Measurements from ENCODE around the gene KCNIP3. TPM values are rescaled to one million over a fixed set of nuclear protein-coding genes. Genes with fewer than 3 reads are reported as not detected.
"Not testable (repeated sequence)": the region's sequence is repeated elsewhere in the genome, so short reads cannot be mapped to it uniquely, and the experiment has no call there.

KCNIP3 gene
- total RNA-seq, 2 experiments from 2014 or later, result not detected

DNA sequence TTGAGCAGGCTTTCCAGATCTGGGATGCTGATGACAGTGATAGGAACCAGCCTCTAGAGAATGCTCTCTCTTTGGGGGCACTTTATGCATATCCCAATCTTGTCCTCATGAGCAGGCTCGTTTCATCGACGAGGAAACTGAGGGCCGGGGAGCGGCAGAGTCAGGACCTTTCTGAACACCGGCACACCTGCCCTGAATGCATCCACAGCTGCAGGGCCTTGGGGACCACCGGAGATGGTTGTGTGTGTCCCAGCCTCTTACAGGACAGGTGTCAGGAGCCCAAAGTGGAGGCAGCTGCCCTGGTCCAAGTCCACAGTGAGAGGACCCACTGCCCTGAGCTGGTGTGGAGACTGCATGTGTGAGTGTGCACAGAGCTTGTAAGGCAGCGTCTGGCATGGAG lies 57.8 kb downstream of the KCNIP3 start:
- ChIA-PET POLR2A (no interaction called here), CTCF (no interaction called here)

DNA sequence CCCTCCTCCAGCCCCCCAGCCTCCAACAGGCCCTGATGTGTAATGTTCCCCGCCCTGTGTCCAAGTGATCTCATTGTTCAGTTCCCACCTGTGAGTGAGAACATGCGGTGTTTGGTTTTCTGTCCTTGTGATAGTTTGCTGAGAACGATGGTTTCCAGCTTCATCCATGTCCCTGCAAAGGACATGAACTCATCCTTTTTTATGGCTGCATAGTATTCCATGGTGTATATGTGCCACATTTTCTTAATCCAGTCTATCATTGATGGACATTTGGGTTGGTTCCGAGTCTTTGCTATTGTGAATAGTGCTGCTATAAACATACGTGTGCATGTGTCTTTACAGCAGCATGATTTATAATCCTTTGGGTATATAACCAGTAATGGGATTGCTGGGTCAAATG lies 58.3 kb downstream of the KCNIP3 start:
- POLR2A ChIA-PET, CTCF ChIA-PET: not testable (repeated sequence)

DNA sequence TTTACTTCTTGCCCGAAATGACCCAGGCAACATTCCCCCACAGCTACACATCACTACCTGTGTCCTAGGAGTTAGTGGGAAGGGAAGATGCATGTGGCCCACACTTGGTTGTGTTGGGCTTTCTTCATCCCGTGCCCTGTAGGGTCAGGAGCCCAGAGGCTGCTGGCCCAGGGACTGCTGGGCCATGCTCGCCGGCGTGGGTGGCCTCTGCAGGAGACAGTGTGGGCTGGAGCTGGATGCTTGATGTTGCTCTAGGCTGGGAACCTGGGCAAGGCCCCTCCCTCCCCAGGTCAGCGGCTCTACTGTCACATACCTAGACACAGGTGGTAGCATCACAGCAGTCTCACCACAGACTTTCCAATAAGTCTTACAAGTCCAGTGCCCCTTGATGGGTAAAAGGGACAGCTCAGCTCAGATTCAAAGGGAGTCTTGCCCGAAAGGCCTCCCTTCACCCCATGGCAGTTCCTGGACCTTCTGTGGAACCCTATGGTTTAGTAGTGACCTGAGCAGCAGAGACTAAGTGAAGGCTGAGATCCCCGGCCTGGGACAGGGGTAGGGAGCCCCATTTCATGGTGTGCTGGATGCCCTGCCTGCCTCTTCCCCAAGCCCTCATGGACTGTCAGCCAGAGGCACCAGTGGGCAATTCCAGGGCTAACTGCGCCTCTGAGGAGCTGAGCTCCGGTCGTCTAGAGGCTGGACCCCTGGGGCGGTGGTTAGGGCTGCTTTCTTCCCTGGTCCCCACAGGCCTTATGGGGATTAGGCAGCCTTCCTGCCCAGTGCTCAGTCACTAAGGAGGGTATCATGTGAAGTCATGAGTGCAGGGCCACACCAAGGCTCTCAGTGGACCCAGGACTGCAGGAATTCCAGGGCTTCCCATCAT lies 59.9 kb downstream of the KCNIP3 start:
- POLR2A ChIA-PET, result no interaction called here
- CTCF ChIA-PET, result no interaction called here

DNA sequence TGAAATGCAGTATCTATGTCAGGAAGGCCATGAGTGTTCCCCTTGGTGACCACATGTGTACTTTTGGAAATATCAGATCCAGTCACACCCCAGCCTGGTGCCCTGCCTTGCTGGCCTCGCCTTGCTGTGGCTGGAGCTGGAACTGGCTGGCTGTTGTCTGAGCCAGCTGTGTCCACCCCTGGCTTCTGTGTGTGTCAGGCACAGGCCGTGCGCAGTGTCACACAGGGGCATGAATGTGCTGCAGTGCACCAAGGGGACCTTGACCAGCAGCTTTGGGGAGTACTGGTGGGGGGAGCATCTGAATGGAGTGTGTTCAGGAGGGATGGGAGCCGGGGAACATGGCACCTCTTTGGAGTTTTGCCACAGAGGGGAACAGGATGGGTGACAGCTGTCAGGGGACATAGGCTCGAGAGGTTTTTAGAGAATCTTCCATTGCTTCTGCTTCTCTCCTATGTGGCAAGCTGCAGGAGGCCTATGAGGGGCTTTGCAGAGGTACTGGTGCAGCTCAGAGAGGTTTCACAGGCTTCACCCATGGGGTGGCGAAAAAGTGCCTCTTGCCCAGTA lies 60.7 kb downstream of the KCNIP3 start:
- CTCF ChIA-PET, result interaction anchor here (0.9 kb wide), 1 partner anchor 12 kb away, joined by 4 read pairs; no protein-coding TSS in a partner anchor
- POLR2A ChIA-PET, result no interaction called here

DNA sequence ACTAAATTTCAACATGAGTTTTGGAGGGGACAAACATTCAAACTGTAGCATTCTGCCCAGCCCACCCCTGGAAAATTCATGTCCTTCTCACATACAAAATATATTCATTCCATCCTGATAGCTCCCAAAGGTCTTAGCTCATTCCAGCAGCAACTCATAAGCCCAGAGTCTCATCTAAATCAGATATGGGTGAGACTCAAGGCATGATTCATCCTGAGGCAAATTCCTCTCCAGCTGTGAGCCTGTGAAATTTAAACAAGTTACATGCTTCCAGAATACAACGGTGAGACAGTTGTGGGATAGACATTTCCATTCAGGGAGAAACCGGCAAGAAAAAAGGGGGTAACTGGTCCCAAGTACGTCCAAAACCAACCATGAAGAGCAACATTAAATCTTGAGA lies 61.9 kb downstream of the KCNIP3 start:
- CTCF ChIA-PET, result interaction anchor here (0.9 kb wide), 1 partner anchor 14 kb away, joined by 4 read pairs; no protein-coding TSS in a partner anchor
- POLR2A ChIA-PET, result no interaction called here

DNA sequence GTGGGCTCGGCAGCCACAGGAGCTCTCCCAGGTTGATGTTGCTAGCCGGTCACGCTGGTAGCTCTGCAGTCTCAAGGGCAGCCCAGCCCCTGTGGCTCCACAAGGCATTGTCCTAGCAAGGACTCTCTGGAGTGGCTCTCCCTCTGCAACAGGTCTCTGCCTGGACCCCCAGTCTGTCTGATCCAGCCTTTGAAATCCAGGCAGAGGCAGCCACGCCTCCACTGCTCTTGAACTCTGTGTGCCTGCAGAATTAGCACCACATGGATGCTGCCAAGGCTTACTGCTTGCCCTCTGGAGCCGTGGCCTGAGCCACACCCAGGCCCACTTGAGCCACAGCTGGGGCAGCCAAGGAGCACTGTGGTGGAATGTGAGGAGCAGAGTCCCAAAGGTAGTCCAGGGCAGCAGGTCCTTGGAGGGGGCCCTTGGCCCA lies 62.4 kb downstream of the KCNIP3 start:
- CTCF ChIA-PET, result no interaction called here

DNA sequence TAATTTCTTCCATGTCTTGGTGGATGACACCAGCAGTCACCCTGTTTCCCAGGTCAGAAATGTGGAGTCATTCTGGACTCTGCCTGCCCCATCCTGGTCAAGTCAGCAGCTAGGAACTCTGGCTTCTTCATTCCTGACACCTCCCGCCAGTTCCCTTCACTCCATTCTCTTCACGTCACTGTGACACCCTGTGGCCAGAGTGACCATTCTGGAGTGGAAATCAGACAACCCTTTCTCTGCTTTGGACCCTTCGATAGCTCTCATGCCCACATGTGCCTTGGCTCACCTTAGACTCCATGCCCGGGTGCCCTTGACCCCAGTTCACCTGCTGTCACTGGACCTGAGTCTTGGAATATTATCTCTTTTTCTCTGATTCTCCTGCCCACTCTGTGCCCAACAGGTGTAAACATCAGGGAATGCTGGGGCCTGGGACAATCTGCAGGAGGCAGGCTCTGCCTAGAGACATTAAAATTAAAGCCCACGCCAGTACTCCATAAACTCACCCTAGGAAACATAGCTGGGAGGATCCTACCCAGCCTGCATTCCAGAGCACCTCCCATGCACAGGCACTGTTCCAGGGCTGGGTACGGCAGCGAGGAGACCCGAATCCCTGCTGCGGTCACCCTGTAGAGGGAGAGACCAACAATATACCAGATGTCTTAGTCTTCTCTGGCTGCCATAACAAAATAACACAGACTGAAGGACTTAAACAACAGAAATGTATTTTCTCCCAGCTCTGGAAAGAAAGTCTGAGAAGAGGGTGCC lies 64.3 kb downstream of the KCNIP3 start:
- ChIA-PET CTCF (no interaction called here), POLR2A (no interaction called here)

More for the DNA sequence above, 62.4 kb downstream of the KCNIP3 start:
- POLR2A ChIA-PET, result no interaction called here

DNA sequence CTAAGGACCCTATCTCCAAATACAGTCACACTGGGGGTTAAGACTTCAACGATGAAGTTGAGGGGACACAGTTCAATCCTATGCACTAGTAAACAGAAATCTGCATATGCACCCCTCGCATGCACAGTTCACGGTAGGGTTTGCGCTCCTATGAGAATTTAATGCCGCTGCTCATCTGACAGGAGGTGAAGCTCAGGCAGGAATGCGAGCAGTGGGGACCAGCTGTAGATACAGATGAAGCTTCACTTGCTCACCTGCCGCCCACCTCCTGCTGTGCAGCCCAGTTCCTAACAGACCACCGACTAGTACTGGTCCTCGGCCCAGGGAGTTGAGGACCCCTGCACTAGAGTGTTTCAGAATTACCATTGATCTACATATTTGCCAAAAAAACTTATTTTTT lies 65.3 kb downstream of the KCNIP3 start:
- ChIA-PET CTCF (interaction anchor here (1.7 kb wide), 1 partner anchor 27 kb away, joined by 5 read pairs; no protein-coding TSS in a partner anchor), POLR2A (no interaction called here)

DNA sequence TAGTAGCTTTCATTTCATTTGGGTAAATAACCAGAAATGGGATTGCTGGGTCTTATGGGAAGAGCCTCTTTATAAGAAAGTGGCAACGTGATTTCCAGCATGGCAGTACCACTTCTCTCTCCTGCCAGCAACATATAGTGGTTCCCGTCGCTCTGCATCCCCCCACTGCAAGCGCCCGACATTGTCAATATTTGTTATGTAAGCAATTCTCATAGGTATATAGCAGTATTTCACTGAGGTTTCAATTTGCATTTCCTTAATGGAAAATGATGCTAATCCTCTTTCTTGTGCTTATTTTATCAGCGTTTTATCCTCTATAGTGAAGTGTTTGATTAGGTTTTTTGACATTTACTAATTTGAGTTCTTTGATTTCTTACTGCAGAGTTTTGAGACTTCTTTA lies 69.4 kb downstream of the KCNIP3 start:
- ChIA-PET CTCF (no interaction called here), POLR2A (no interaction called here)

DNA sequence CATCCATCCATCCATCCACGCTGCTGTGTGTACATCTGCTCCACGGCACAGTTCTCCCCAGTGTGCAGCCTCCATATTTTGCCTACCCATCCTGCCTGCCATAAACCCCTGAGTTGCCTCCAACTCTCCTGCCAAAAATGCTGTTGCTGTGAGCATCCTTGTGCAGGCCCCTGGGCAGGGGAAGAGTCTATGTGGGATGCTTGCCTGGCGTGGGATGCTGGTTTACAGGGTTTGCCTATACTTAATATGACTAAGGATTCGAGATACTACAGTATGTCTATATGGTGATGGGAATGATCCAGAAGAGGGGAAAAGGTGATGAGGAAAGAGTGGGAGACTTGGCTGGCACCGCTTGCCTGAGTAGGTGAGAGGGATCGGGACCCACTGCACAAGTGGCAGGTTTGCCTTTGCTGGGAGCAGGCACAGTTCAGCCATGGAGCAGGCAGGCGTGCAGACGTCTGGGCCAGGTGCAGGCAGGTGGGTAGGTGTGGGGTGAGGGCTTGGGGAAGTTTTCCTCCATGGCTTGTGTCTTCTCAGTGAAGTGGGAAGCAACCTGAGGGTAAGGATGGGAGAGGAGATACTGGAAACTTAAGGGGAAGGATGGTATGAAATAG lies 75.2 kb downstream of the KCNIP3 start:
- ChIA-PET POLR2A (no interaction called here), CTCF (no interaction called here)

DNA sequence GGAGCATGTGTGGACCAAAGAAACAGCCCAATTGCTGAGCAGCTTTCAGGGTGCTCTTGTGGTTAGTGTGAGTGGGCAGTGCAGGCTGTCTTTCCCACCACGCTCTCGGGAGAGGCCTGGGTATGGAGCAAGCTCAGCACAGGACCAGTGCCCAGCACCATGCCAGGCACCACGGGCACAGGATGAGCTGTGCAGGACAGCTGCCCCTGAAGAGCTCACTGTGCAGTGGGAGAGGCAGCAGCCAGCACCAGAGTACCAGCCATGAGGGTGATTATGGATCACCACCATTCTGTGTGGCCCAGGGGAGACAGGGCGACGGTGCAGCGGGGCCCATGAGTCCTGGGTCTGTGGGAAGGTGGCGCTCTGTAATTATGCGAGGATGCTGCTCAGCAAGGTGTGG lies 75.7 kb downstream of the KCNIP3 start:
- ChIA-PET CTCF (no interaction called here), POLR2A (no interaction called here)

DNA sequence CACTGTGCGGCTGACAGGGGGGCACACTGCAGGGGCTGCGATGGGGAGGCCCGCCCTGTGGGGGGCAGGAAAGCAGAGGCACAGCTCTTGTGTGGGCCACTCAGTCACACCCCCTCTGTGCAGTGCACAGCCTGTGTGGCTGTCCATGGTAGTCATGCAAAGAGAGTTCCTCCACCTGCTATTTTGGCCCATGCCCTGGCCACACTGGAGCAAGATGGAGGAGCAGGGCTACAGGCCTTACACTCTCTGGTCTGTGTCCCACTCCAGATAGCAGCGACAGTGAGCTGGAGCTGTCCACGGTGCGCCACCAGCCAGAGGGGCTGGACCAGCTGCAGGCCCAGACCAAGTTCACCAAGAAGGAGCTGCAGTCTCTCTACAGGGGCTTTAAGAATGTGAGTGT lies 76.9 kb downstream of the KCNIP3 start:
- CTCF ChIA-PET, result no interaction called here

DNA sequence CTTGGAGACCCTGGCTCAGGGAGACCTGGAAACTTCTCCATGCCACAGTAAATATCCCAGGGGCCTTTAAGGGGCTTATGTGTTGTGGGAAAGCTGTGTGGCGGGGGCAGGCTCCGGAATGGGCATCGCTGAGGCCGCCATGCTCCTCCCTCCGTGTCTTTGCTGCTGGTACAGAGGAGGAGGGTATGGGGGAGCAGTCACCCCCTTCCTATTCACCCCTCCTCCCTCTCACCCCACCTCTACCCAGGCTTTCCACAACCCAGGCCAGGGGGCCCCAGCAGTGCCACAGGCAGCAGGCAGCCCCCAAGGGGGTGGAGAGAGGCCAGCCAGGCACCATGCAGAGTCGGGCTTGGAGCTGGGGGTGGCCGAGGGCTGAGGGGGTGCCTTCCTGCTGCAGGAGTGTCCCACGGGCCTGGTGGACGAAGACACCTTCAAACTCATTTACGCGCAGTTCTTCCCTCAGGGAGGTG lies 77.3 kb downstream of the KCNIP3 start:
- ChIA-PET CTCF (no interaction called here), POLR2A (no interaction called here)

More for the DNA sequence above, 76.9 kb downstream of the KCNIP3 start:
- POLR2A ChIA-PET, result no interaction called here

DNA sequence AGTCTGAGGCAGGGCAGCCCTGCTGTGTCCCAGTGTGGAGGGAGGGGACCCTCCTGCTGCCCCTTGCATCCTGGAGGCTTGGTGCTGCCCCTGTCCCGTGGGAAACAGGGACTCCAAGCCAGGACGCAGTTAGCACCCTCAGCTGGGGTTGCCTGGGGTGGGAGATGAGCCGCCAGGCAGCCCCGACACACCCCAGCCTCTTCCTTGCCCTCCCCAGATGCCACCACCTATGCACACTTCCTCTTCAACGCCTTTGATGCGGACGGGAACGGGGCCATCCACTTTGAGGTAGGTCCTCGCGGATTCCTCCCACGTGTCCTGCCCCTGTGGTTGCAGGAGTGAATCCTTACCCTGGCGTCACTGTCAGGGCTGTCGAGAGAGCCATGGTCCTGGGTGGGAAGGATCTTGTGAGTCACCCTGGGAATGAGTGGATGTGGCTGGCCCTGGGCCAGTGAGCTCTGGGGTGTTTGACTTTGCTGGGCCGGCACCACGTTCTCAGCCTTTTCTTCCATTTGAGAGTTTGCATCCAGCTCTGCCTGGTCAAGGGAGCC lies 77.8 kb downstream of the KCNIP3 start:
- ChIA-PET CTCF (no interaction called here), POLR2A (no interaction called here)

DNA sequence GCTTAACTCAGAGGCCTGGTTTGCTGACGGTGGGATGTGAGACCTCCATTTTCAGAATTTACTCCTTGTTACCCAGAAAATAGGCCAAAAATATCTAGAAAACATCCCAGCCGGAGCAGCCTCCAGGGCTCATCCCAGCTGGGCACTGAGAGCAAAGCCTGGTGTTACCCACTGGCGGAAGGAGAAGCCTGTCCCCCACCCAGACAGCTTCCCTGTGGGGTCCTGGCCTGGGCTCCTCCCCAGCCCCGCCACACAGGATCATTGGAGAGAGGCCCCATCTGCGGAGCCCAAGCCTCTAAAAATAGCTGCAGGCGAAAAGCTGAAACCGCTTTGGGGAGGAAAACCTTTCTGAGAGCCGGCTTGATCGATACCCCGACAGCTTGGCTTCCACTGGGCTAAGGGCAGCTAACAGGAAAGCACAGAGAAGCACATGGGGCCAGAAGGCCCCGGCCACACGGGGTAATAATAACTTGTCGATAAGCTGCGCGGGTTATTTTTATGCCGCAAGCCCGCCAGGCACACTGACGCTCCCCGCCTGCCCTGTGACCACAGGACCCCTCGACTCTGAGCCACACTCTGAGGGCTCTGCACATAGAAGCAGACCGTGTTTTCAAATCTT lies 78.5 kb downstream of the KCNIP3 start:
- CTCF ChIA-PET, result no interaction called here
- POLR2A ChIA-PET, result no interaction called here

DNA sequence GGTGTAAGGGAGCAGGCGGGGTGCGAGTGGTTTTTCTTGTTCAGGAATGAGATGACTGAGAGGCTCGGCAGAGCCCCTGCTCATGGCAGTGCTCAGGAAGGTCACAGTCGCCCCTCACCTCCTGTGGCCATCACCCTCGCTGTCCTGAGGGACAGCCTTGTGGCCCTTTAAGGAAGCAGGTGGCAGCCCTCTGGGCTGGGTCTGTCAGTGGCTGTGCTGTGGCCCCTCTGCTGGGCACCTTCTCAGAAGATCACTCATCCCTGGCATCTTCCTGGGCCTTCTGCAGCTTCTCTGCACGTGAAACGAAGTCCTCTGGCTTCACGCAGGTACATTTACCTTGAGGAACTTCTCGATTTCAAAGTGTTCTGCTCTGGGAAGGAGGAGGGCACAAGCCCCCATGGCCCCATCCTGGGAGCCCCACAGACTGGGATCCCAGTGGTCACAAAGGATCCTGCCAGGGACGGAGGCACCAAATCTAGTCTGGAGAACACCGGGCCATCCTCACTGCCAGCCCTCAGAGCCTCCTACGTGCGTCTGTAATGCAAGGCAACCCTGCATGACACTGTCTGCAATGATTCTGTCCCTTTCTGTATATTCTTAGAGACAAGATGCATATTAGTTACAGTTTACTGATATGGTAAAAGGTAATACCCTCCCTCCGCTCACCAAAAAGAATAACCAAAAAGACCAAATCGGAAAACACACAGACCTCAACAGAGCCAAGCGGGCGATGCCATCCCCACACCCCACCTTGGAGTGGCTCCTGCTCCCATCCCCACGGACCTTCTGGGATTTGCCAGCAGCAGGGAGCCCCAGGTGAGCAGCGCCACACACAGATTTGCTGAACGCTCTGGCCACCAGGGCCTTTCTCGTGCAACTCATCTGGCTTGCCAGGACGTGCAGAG lies 79.4 kb downstream of the KCNIP3 start:
- CTCF ChIA-PET, result no interaction called here

DNA sequence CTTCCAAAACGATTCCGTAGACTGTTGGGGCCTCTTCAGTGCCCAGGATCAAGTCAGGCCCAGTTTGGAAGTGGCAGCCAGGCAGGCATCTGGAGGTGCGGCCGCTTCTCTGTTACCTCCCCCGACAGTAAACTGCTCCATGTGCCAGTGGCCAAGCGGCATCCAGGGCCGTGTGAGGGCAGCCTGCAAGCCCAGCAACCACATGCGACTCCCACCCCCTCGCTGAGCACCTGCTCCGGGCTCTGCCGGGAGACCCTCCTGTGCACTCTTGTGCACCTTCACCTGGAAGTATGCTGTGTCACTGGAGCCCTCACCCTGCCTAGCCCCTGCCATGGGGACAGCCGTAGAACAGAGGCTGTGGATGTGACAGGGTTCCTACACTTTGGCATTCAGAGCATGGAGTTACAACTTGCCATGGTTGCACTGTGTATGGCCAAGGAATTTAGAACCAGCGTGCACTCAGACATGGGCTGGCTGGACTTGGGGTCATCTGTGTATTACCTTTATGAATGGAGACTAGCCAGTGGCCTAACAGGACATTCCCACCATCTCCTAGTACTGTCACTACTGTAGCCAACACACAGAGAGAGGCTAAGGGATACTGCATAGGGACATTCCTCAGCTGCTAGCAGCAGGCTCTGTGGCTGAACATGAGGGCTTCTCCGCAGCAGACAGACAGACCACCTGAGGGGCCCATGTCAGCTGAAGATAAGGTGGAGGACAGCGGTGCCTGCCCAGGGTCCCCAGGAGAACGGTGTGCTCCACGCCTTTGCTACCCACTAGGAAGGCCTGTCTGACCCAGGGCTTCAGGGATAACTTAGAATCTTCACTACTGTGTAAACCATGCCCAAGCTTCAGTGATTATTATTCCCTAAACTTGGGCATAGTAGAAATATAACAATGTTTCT lies 80.3 kb downstream of the KCNIP3 start:
- CTCF ChIA-PET, result interaction anchor here (0.8 kb wide), 1 partner anchor 12 kb away, joined by 3 read pairs; no protein-coding TSS in a partner anchor
- POLR2A ChIA-PET, result no interaction called here

More for the DNA sequence above, 79.4 kb downstream of the KCNIP3 start:
- POLR2A ChIA-PET, result no interaction called here

Data from activated CD8-positive, alpha-beta memory T cell treated with anti-CD3 and anti-CD28 coated beads for 36 hours (primary cell).